Uterine smooth muscle cell (primary cell): Measurements from ENCODE around the gene RPL7L1. TPM values are rescaled to one million over a fixed set of nuclear protein-coding genes. Genes with fewer than 3 reads are reported as not detected.

ENCODE experiments used
- total RNA-seq: library from RNA; depleted of rRNA; stranded (reverse); fragments of >200 nt; gene quantifications from 2 replicates; pipeline ENCODE4 v1.2.3, GENCODE V29; 2014

Gene RPL7L1
- total RNA-seq = 116 and 145 TPM in 2 replicates

GRCh38 chr6:42879372-42880239, at the start of gene RPL7L1:
RPL7L1 (plus strand) TSS chr6:42879616; CDS start chr6:42879911, 295 bp downstream.

DNA sequence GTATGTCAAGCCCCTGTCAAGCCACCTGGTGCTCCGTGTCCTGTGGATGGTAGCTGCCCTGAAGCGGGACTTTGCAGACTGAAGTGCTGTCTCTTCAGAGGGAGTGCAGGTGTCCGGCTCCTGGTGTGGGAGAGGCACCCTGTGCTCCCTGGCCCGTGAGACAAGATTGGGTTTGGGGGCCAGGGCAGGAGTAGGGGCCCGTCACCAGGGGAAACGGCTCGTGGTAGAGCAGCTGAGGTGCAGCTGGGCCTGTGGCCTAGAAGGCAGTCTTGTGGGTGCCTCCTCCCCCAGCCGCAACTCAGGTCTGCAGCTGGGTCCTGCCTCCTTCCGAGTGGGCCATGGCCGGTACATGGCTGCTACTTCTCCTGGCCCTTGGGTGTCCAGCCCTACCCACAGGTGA, 36.3 kb downstream of the RPL7L1 start, which contains the start of gene PTCRA:
TSS of gene PTCRA (plus strand) at position 322 of the 400 bp plus-strand sequence. CDS start at position 339, 17 bp downstream.

DNA sequence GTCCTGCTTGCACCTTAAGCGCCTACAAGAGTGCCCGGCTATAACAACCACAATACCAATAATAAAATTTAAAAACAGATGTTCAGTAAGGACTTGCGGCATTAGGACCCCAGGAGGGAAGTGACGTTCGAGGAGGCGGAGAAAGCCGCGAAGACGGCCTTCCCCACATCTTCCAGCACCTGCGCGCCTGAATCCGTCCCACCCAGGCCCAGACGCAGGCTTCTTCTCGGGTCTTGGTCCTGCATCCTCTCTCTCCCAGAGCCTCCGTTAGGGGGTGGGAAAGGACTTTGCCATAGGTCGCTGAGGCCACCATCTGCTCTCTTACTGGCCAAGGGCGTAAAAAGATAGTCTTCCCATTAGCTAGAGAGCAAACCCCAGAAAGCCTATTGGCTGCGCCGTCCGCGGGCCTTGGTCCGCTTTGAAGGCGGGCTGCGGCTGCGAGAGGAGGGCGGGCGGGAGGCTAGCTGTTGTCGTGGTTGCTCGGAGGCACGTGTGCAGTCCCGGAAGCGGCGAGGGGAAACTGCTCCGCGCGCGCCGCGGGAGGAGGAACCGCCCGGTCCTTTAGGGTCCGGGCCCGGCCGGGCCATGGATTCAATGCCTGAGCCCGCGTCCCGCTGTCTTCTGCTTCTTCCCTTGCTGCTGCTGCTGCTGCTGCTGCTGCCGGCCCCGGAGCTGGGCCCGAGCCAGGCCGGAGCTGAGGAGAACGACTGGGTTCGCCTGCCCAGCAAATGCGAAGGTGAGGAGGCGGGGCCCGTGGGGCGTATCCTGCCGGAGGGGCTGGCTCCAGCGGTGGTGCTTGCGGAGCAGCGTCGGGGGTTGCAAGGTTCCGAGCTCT, 49.8 kb downstream of the RPL7L1 start, which contains the start of gene CNPY3:
TSS of gene CNPY3 (plus strand) at position 495 of the 835 bp plus-strand sequence. CDS start at position 586, 91 bp downstream.

Other genes with a start within 250 kb of the RPL7L1 start
- 1.7 and 1.8 TPM in 2 replicates for gene PRPH2, start 157.0 kb upstream of the RPL7L1 start, total RNA-seq
- gene TBCC, start 133.5 kb upstream of the RPL7L1 start, total RNA-seq = 36.1 and 45.9 TPM in 2 replicates
- 3.9 and 4.6 TPM in 2 replicates for gene BICRAL, start 97.6 kb upstream of the RPL7L1 start, total RNA-seq
- not detected in 2 replicates for gene PTCRA, start 36.4 kb downstream of the RPL7L1 start, total RNA-seq
- gene CNPY3, start 49.9 kb downstream of the RPL7L1 start, total RNA-seq = 19.0 and 36.5 TPM in 2 replicates
- gene GNMT, start 81.1 kb downstream of the RPL7L1 start, total RNA-seq = 0.25 TPM in 1 of 2 replicates, not detected in the other
- gene PEX6, start 99.6 kb downstream of the RPL7L1 start, total RNA-seq = 24.9 and 68.6 TPM in 2 replicates
- 23.7 and 40.4 TPM in 2 replicates for gene PPP2R5D, start 105.0 kb downstream of the RPL7L1 start, total RNA-seq
- gene MEA1, start 134.3 kb downstream of the RPL7L1 start, total RNA-seq = 67.7 and 89.1 TPM in 2 replicates
- gene KLHDC3, start 134.6 kb downstream of the RPL7L1 start, total RNA-seq = 59.6 and 66.2 TPM in 2 replicates
- 81.2 and 132 TPM in 2 replicates for gene RRP36, start 142.0 kb downstream of the RPL7L1 start, total RNA-seq
- 58.9 and 83.6 TPM in 2 replicates for gene CUL7, start 174.2 kb downstream of the RPL7L1 start, total RNA-seq
- gene MRPL2, start 179.8 kb downstream of the RPL7L1 start, total RNA-seq = 18.0 and 25.0 TPM in 2 replicates
- gene KLC4, start 180.0 kb downstream of the RPL7L1 start, total RNA-seq = 11.8 and 19.5 TPM in 2 replicates
- gene PTK7, start 196.7 kb downstream of the RPL7L1 start, total RNA-seq = 58.0 and 166 TPM in 2 replicates